Brain microvascular endothelial cell (primary cell): ENCODE data around the gene CROT.

ENCODE experiments used
- DNase-seq: peaks from one replicate; pipeline ENCODE4 v3.0.0-alpha.2; 2020
- H3K27ac ChIP-seq: fragments of 250-450 bp; sonication (Bioruptor Pico); 2 replicates; pipeline ENCODE4 v1.5.1; 2020; ENCODE audit warnings: mild to moderate bottlenecking, moderate library complexity
- H3K27me3 ChIP-seq: fragments of 250-450 bp; sonication (Bioruptor Pico); replicated peaks from 2 replicates; pipeline ENCODE4 v1.5.1; 2020; ENCODE audit warnings: mild to moderate bottlenecking
- H3K36me3 ChIP-seq: fragments of 250-450 bp; sonication (Bioruptor Pico); replicated peaks from 2 replicates; pipeline ENCODE4 v1.5.1; 2020; ENCODE audit warnings: mild to moderate bottlenecking
- H3K4me3 ChIP-seq: 2 replicates; pipeline ENCODE4 v1.5.1; 2011; ENCODE audit warnings: low read depth, mild to moderate bottlenecking, control low read depth, low read length, moderate library complexity
- in situ Hi-C: cut with HindIII; loops from 2 replicates; pipeline ENCODE4 v1.10.0; 2017; ENCODE audit warnings: low sequenced_read_pairs, low pct_ligation_motif_present
- TF ChIP-seq, protein P1 (sequence below): IDR thresholded peaks from 2 replicates; pipeline ENCODE4 v1.5.1; 2011; ENCODE audit warnings: low read depth, mild to moderate bottlenecking, moderate library complexity, low read length, control low read depth, inconsistent platforms; ENCODE audit errors: missing control alignments

The CROT gene, protein sequence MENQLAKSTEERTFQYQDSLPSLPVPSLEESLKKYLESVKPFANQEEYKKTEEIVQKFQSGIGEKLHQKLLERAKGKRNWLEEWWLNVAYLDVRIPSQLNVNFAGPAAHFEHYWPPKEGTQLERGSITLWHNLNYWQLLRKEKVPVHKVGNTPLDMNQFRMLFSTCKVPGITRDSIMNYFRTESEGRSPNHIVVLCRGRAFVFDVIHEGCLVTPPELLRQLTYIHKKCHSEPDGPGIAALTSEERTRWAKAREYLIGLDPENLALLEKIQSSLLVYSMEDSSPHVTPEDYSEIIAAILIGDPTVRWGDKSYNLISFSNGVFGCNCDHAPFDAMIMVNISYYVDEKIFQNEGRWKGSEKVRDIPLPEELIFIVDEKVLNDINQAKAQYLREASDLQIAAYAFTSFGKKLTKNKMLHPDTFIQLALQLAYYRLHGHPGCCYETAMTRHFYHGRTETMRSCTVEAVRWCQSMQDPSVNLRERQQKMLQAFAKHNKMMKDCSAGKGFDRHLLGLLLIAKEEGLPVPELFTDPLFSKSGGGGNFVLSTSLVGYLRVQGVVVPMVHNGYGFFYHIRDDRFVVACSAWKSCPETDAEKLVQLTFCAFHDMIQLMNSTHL

DNA sequence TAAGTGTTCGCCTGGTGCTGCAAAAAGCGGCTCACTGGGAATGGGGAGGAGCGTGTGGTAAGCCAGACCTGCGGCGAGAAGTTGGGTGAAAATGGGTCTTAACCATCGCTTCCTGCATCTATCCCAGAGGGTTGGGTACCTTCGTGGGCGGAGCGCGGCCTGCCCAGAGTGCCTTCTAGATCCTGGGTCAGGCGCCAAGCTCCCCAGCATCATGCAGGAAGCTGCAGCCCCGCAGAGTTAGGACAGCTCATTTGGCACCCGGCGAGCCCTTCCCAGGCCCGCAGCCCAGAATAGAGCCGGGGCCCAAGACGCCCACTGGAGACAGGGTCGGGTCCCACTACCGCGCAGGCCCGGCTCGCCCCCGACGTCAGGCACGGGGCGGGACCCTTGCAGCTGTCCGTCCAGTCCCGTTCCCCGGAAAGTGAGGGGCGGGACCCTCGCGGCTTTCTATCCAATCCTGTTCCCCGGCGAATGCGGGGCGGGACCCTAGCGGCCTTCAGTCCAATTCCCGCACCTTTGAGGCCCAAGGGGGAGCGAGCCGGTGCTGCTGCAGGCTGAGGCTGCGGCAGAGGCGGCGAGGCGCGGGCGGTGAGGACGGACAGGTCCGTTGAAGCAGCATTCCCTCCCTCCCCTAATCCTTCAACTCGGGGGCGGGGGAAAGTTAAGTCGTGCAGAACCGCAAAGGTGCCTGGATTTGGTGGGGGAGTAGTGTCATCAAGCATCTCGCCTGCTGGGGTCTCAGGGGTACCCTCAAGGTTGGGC, at the start of gene CROT:
TSS of gene CROT (plus strand) at position 499 of the 762 bp plus-strand sequence. CDS start 3,405 bp downstream, outside the sequence.
- peak; percentile 92 for DNase-seq
- Histone ChIP-seq H3K27ac (peak within 1 kb of the TSS; percentile 50), H3K27me3 (no peaks in the 10 kb centered on the region), H3K4me3 (peak within 1 kb of the TSS; percentile 78), H3K36me3 (no peaks in the 10 kb centered on the region)
- in situ Hi-C loops: no loop called here
- TF ChIP-seq, protein P1, sequence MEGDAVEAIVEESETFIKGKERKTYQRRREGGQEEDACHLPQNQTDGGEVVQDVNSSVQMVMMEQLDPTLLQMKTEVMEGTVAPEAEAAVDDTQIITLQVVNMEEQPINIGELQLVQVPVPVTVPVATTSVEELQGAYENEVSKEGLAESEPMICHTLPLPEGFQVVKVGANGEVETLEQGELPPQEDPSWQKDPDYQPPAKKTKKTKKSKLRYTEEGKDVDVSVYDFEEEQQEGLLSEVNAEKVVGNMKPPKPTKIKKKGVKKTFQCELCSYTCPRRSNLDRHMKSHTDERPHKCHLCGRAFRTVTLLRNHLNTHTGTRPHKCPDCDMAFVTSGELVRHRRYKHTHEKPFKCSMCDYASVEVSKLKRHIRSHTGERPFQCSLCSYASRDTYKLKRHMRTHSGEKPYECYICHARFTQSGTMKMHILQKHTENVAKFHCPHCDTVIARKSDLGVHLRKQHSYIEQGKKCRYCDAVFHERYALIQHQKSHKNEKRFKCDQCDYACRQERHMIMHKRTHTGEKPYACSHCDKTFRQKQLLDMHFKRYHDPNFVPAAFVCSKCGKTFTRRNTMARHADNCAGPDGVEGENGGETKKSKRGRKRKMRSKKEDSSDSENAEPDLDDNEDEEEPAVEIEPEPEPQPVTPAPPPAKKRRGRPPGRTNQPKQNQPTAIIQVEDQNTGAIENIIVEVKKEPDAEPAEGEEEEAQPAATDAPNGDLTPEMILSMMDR: no peak

DNA sequence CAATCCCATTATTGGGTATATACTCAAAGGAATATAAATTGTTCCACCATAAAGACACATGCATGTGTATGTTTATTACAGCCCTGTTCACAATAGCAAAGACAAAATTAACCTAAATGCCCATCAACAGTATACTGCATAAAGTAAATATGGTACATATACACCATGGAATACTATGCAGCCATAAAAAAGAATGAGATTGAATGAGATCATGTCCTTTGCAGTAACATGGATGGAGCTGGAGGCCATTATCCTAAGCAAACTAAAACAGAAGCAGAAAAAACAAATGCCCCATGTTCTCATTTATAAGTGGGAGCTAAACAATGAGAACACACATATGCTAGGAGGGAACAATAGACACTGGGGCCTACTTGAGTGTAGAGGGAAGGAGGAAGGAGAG, 44.7 kb upstream of the CROT start:
- Histone ChIP-seq H3K4me3 (no peak overlapping the region), H3K27ac (no peak overlapping the region), H3K27me3 (no peaks in the 10 kb centered on the region), H3K36me3 (no peaks in the 10 kb centered on the region)
- no peak for DNase-seq
- in situ Hi-C loops: loop anchor here (25.0 kb wide), 1 partner anchor 112 kb away; no protein-coding TSS in a partner anchor
- TF ChIP-seq, protein P1: no peak

DNA sequence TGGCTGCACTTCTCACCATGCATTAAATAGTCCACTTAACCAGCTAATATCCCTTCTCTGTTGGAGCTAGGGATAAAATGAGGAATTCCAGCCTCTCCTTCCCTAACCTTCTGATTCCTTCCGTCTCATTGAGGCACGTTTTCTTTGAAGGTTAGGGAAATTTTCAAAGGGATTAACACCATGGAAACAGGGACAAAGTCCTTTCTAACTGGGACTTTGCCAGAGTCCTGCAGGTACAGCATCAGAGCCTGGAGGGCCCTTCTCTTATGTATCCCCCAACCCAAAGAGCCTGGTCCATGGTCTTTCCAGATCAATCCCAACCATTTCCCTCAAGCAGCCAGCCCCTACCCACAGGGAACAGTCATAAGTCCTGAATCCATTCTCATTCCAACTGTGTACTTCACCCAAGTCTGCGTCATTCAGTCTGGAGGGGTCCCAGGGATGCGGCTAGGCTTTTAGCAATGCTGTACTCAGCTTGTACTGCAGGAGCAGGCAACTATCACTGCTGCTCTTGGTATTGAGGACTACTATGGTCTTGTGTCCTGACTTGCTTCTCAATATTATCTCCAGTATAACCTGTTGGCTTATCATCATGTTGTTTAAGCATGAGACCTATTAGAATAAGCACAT, 34.6 kb upstream of the CROT start:
- Histone ChIP-seq H3K27me3 (no peaks in the 10 kb centered on the region), H3K27ac (no peak overlapping the region), H3K36me3 (no peaks in the 10 kb centered on the region), H3K4me3 (no peak overlapping the region)
- DNase-seq: no peak
- TF ChIP-seq, protein P1: no peak
- in situ Hi-C loops: loop anchor here (25.0 kb wide), 1 partner anchor 101 kb away; no protein-coding TSS in a partner anchor

GRCh38 chr7:87312215-87312865, 33.1 kb upstream of the CROT start:
- Histone ChIP-seq H3K27ac (no peak overlapping the region), H3K4me3 (no peak overlapping the region), H3K27me3 (no peaks in the 10 kb centered on the region), H3K36me3 (no peaks in the 10 kb centered on the region)
- TF ChIP-seq, protein P1: peak; percentile 99
- in situ Hi-C loops: loop anchor here (25.0 kb wide), 1 partner anchor 100 kb away; no protein-coding TSS in a partner anchor
- DNase-seq: peak; percentile 46

DNA sequence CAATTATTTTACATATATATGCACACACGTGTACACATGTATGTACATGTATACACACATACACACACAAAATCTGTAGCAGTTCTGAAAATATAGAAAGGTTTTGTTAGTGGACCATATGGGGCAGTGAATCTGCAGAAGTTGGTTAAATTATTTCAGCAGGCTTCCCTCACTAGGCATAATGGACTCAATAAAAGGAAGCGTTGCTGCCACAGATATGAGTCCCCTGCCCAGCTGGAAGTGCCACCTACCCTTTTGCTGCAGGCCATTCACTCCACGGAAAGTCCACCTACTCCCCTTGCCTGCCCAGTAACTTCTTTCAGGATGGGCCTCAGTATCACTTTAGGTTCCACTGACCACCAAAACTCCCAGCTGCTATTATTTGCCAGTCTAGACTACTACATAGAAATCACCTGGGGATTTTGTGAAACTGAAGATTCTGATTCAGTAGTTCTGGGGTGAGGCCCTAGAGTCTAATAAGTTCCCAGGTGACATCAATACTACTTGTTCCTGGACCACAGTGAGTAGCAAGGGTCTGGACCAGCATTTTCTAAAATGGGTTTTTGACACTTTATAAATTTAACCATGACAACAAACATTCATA, 29.3 kb upstream of the CROT start:
- TF ChIP-seq, protein P1: no peak
- H3K27me3 ChIP-seq: no peaks in the 10 kb centered on the region
- no peak overlapping the region for H3K4me3 ChIP-seq
- H3K36me3 ChIP-seq: no peaks in the 10 kb centered on the region
- in situ Hi-C loops: loop anchor here (25.0 kb wide), 1 partner anchor 96 kb away; no protein-coding TSS in a partner anchor
- no peak overlapping the region for H3K27ac ChIP-seq
- DNase-seq: no peak
